Neural progenitor cell (in vitro differentiated cells): Measurements from ENCODE around the gene INTS6. TPM values are rescaled to one million over a fixed set of nuclear protein-coding genes. Genes with fewer than 3 reads are reported as not detected.

Source experiments
- DNase-seq: peaks from one replicate; pipeline ENCODE4 v3.0.0-alpha.2; 2016; ENCODE audit warnings: low spot score
- H2AFZ ChIP-seq: fragments of 200-600 bp; sonication (generic); replicated peaks from 2 replicates; pipeline ENCODE4 v1.6.1; 2016; ENCODE audit warnings: antibody characterized with exemption
- H3F3A ChIP-seq: fragments of 200-600 bp; sonication (generic); 2 replicates; pipeline ENCODE4 v1.6.1; 2016; ENCODE audit warnings: antibody characterized with exemption, low read depth
- H3K27ac ChIP-seq: fragments of 200-600 bp; sonication (generic); 2 replicates; pipeline ENCODE4 v1.5.1; 2016; ENCODE audit warnings: mild to moderate bottlenecking
- H3K27me3 ChIP-seq: fragments of 200-600 bp; sonication (generic); 2 replicates; pipeline ENCODE4 v1.6.1; 2016; ENCODE audit warnings: mild to moderate bottlenecking, moderate library complexity
- H3K36me3 ChIP-seq: fragments of 200-600 bp; sonication (generic); 2 replicates; pipeline ENCODE4 v1.5.1; 2016
- H3K4me1 ChIP-seq: fragments of 200-600 bp; sonication (generic); 2 replicates; pipeline ENCODE4 v1.6.1; 2016; ENCODE audit warnings: mixed run types
- H3K4me2 ChIP-seq: fragments of 200-600 bp; sonication (generic); 2 replicates; pipeline ENCODE4 v1.6.1; 2016
- H3K4me3 ChIP-seq: fragments of 200-600 bp; sonication (generic); 2 replicates; pipeline ENCODE4 v1.5.1; 2016
- H3K79me2 ChIP-seq: fragments of 200-600 bp; sonication (generic); 2 replicates; pipeline ENCODE4 v1.6.1; 2016; ENCODE audit warnings: low read depth
- H3K9ac ChIP-seq: fragments of 200-600 bp; sonication (generic); 2 replicates; pipeline ENCODE4 v1.6.1; 2016
- H3K9me3 ChIP-seq: fragments of 200-600 bp; sonication (generic); 2 replicates; pipeline ENCODE4 v1.5.1; 2016; ENCODE audit warnings: low read depth
- H4K20me1 ChIP-seq: fragments of 200-600 bp; sonication (generic); 2 replicates; pipeline ENCODE4 v1.6.1; 2016; ENCODE audit warnings: low read depth
- H3K27ac Mint-ChIP-seq: 3 replicates; pipeline ENCODE4 v1.8.0; 2021; ENCODE audit warnings: mixed read lengths
- H3K27me3 Mint-ChIP-seq: 2 replicates; pipeline ENCODE4 v1.8.0; 2022; ENCODE audit warnings: low read depth, mild to moderate bottlenecking, inconsistent platforms, moderate library complexity, mixed read lengths; ENCODE audit not compliant: insufficient read depth
- H3K36me3 Mint-ChIP-seq: 3 replicates; pipeline ENCODE4 v1.8.0; 2021; ENCODE audit warnings: mixed read lengths
- H3K4me1 Mint-ChIP-seq: 3 replicates; pipeline ENCODE4 v1.8.0; 2021; ENCODE audit warnings: mixed read lengths
- H3K4me3 Mint-ChIP-seq: 3 replicates; pipeline ENCODE4 v1.8.0; 2021; ENCODE audit warnings: mild to moderate bottlenecking, moderate library complexity, mixed read lengths
- H3K9me3 Mint-ChIP-seq: 3 replicates; pipeline ENCODE4 v1.8.0; 2020; ENCODE audit warnings: mixed read lengths
- CTCF ChIP-seq: fragments of 200-600 bp; sonication (generic); IDR thresholded peaks from 2 replicates; pipeline ENCODE4 v1.5.1; 2017; ENCODE audit warnings: antibody characterized with exemption, mild to moderate bottlenecking
- EZH2 ChIP-seq: fragments of 200-600 bp; sonication (generic); IDR thresholded peaks from 2 replicates; pipeline ENCODE4 v1.6.1; 2017; ENCODE audit warnings: antibody characterized with exemption, mild to moderate bottlenecking, moderate library complexity
- EZH2phosphoT487 ChIP-seq: fragments of 200-600 bp; sonication (generic); IDR thresholded peaks from 2 replicates; pipeline ENCODE4 v1.6.1; 2017; ENCODE audit warnings: antibody characterized with exemption
- total RNA-seq: library from RNA; depleted of rRNA; stranded (reverse); fragments of >200 nt; gene quantifications from 2 replicates; pipeline ENCODE4 v1.2.3, GENCODE V29; 2015; ENCODE audit warnings: low replicate concordance

Gene INTS6
- total RNA-seq, 1 donor from 2014 or later, result 84.0 TPM

GRCh38 chr13:51328488-51328887 is 124.3 kb downstream of the INTS6 start:
- H3K27me3 ChIP-seq, result no peaks in the 10 kb centered on the region
- peaks cover 7% of the 10 kb centered on the region for H3K27me3 Mint-ChIP-seq
- no peak overlapping the region for H2AFZ ChIP-seq
- no peaks in the 10 kb centered on the region for H3K79me2 ChIP-seq
- no peaks in the 10 kb centered on the region for H3K36me3 ChIP-seq
- H3K4me1 Mint-ChIP-seq, result peaks cover 20% of the 10 kb centered on the region
- H3K9me3 Mint-ChIP-seq, result no peaks in the 10 kb centered on the region
- TF ChIP-seq CTCF (no peak), EZH2 (no peak), EZH2phosphoT487 (no peak)
- H3K4me2 ChIP-seq, result peak overlapping the region; percentile 33
- no peaks in the 10 kb centered on the region for H3K36me3 Mint-ChIP-seq
- peaks cover 39% of the 10 kb centered on the region for H3K4me1 ChIP-seq
- H3F3A ChIP-seq, result peaks cover 27% of the 10 kb centered on the region
- no peak overlapping the region for H3K9ac ChIP-seq
- peak; percentile 94 for DNase-seq
- H3K4me3 ChIP-seq, result no peak overlapping the region
- H3K9me3 ChIP-seq, result no peaks in the 10 kb centered on the region
- no peaks in the 10 kb centered on the region for H4K20me1 ChIP-seq
- no peak overlapping the region for H3K4me3 Mint-ChIP-seq
- H3K27ac ChIP-seq, result no peak overlapping the region
- no peak overlapping the region for H3K27ac Mint-ChIP-seq

GRCh38 chr13:51327961-51328360 is 124.9 kb downstream of the INTS6 start:
- H3K27me3 Mint-ChIP-seq, result peaks cover 9% of the 10 kb centered on the region
- Histone ChIP-seq H3K27ac (no peak overlapping the region), H3K79me2 (no peaks in the 10 kb centered on the region), H3F3A (peaks cover 27% of the 10 kb centered on the region), H3K4me2 (peak overlapping the region; percentile 33), H3K9me3 (no peaks in the 10 kb centered on the region), H3K4me1 (peaks cover 39% of the 10 kb centered on the region), H3K36me3 (no peaks in the 10 kb centered on the region), H3K9ac (no peak overlapping the region), H3K4me3 (no peak overlapping the region), H2AFZ (no peak overlapping the region), H3K27me3 (no peaks in the 10 kb centered on the region), H4K20me1 (no peaks in the 10 kb centered on the region)
- no peaks in the 10 kb centered on the region for H3K36me3 Mint-ChIP-seq
- no peak for DNase-seq
- TF ChIP-seq CTCF, result no peak
- no peak for TF ChIP-seq EZH2phosphoT487
- no peak for TF ChIP-seq EZH2
- H3K4me3 Mint-ChIP-seq, result no peak overlapping the region
- peaks cover 25% of the 10 kb centered on the region for H3K4me1 Mint-ChIP-seq
- H3K27ac Mint-ChIP-seq, result no peak overlapping the region
- H3K9me3 Mint-ChIP-seq, result no peaks in the 10 kb centered on the region

DNA sequence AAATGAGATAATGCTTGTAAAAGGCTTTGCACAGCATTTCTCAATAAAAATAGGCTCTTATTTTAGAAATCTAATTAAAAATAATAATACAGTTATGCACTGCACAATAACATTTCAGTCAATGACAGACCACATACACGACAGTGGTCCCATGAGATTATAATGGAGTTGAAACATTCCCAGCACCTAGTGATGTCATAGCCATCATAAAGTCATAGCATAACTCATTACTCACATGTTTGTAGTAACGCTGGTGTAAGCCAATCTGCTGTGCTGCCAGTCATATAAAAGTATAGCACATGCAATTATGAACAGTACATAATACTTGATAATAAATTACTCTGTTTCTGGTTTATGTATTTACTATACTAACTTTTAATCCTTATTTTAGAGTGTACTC is 126.1 kb downstream of the INTS6 start:
- Histone ChIP-seq H3K4me2 (no peak overlapping the region), H4K20me1 (no peaks in the 10 kb centered on the region), H3K4me1 (peaks cover 34% of the 10 kb centered on the region), H3K4me3 (no peak overlapping the region), H3K9ac (no peak overlapping the region), H3F3A (peaks cover 27% of the 10 kb centered on the region), H3K9me3 (no peaks in the 10 kb centered on the region), H3K27ac (no peak overlapping the region), H3K27me3 (no peaks in the 10 kb centered on the region), H2AFZ (no peak overlapping the region), H3K36me3 (no peaks in the 10 kb centered on the region), H3K79me2 (no peaks in the 10 kb centered on the region)
- no peaks in the 10 kb centered on the region for H3K9me3 Mint-ChIP-seq
- TF ChIP-seq CTCF (no peak), EZH2phosphoT487 (no peak), EZH2 (no peak)
- H3K36me3 Mint-ChIP-seq, result no peaks in the 10 kb centered on the region
- H3K4me1 Mint-ChIP-seq, result peaks cover 26% of the 10 kb centered on the region
- H3K4me3 Mint-ChIP-seq, result no peak overlapping the region
- no peak for DNase-seq
- peaks cover 9% of the 10 kb centered on the region for H3K27me3 Mint-ChIP-seq
- no peak overlapping the region for H3K27ac Mint-ChIP-seq
